K562 (cell line): ENCODE measurements around the gene CCDC9B. TPM values are rescaled to one million over a fixed set of nuclear protein-coding genes. Genes with fewer than 3 reads are reported as not detected.

ENCODE experiments used
- AFF1 ChIP-seq, 2 experiments: fragments of 450-650 bp; IDR thresholded peaks; 2 replicates each; pipeline ENCODE4 v1.6.1; 2018; ENCODE audit warnings: mild to moderate bottlenecking in 2 of 2, low read depth in 1 of 2; ENCODE audit not compliant: partially characterized antibody in 2 of 2
- ETV1 ChIP-seq: fragments of 450-650 bp; conservative IDR thresholded peaks from 2 replicates; pipeline ENCODE4 v1.6.1; 2016; ENCODE audit warnings: missing genetic modification characterization, control low read depth, low read depth, missing compliant biosample characterization
- HDGF ChIP-seq: fragments of 450-650 bp; IDR thresholded peaks from 2 replicates; pipeline ENCODE4 v1.6.1; 2016
- HNRNPK ChIP-seq: fragments of 200-400 bp; formaldehyde crosslinking; IDR thresholded peaks from one replicate; pipeline ENCODE4 v1.6.1; 2018; ENCODE audit warnings: mild to moderate bottlenecking, low read depth, low read length; ENCODE audit not compliant: poor library complexity, severe bottlenecking
- SREBF1 ChIP-seq: fragments of 150-350 bp; IDR thresholded peaks from 2 replicates; pipeline ENCODE4 v1.6.1; 2014; ENCODE audit warnings: antibody characterized with exemption, low read depth, low read length, borderline replicate concordance
- TCF7L2 ChIP-seq: fragments of 150-350 bp; IDR thresholded peaks from 2 replicates; pipeline ENCODE4 v1.6.1; 2016; ENCODE audit warnings: low read depth, mild to moderate bottlenecking, low read length, moderate library complexity
- YY1 ChIP-seq, 3 experiments: IDR thresholded peaks; 2 replicates each; pipeline ENCODE4 v1.6.1; 2011; ENCODE audit warnings: low read length in 2 of 3, mild to moderate bottlenecking in 2 of 3, moderate library complexity in 2 of 3, borderline replicate concordance in 1 of 3, control low read depth in 1 of 3, low read depth in 1 of 3; ENCODE audit not compliant: insufficient read depth in 3 of 3, insufficient replicate concordance in 2 of 3, control insufficient read depth in 1 of 3, insufficient read length in 1 of 3; ENCODE audit errors: extremely low read depth in 1 of 3
- ZNF212 ChIP-seq: fragments of 450-650 bp; formaldehyde crosslinking; IDR thresholded peaks from 2 replicates; pipeline ENCODE4 v1.4.0; 2020; ENCODE audit warnings: mild to moderate bottlenecking
- ZNF75A ChIP-seq: fragments of 450-650 bp; formaldehyde crosslinking; IDR thresholded peaks from 2 replicates; pipeline ENCODE4 v1.4.0; 2020; ENCODE audit warnings: mild to moderate bottlenecking
- ZSCAN32 ChIP-seq: fragments of 450-650 bp; formaldehyde crosslinking; IDR thresholded peaks from 2 replicates; pipeline ENCODE4 v1.4.0; 2020; ENCODE audit warnings: mild to moderate bottlenecking, moderate library complexity
- polyA plus RNA-seq, 8 experiments: library from polyadenylated mRNA; depleted of rRNA in 4 of 8; stranded (reverse) in 5 of 8; unstranded in 3 of 8; fragments of >200 nt; fragmentation: Nextera tagmentation in 2 of 8; fragmentation: Illumina TruSeq in 1 of 8; extraction: Ambion mirVana in 2 of 8; extraction: Trizol in 1 of 8; gene quantifications; 2 replicates each; pipeline versions ENCODE4 v1.2.1 to v1.2.3, GENCODE V29; 2011 to 2014; ENCODE audit warnings: inconsistent platforms in 1 of 8, missing spikeins in 1 of 8
- total RNA-seq, 7 experiments: library from RNA; depleted of rRNA in 6 of 7; stranded (reverse); fragments of >200 nt in 6 of 7; fragmentation: Illumina TruSeq in 2 of 7; extraction: Trizol in 2 of 7; gene quantifications; 2 replicates each; pipeline versions ENCODE4 v1.2.1 to v1.2.3, GENCODE V29; 2011 to 2021; ENCODE audit warnings: low replicate concordance in 1 of 7
- TF ChIP-seq, protein P1 (sequence below), 2 experiments: fragments of 450-650 bp in 1 of 2; sonication (generic) in 1 of 2; formaldehyde crosslinking in 1 of 2; IDR thresholded peaks; 2 replicates each; pipeline versions ENCODE4 v1.7.1 to v1.9.0; 2016 to 2022; ENCODE audit warnings: inconsistent platforms in 1 of 2, mild to moderate bottlenecking in 1 of 2, missing genetic modification reagents in 1 of 2
- TF ChIP-seq, protein P2 (sequence below): fragments of 450-650 bp; IDR thresholded peaks from 2 replicates; pipeline ENCODE4 v1.7.0; 2016; ENCODE audit warnings: borderline replicate concordance

The CCDC9B gene
- total and polyA plus RNA-seq, 9 of the 15 experiments (the other 6 are each of a cell fraction or from before 2014, with no cell fraction given), result 0.01 to 0.47 (median 0.15) TPM; not detected in 1

GRCh38 chr15:40330368-40330836, 10.3 kb downstream of the CCDC9B start (continued):
- TF ChIP-seq, protein P1, sequence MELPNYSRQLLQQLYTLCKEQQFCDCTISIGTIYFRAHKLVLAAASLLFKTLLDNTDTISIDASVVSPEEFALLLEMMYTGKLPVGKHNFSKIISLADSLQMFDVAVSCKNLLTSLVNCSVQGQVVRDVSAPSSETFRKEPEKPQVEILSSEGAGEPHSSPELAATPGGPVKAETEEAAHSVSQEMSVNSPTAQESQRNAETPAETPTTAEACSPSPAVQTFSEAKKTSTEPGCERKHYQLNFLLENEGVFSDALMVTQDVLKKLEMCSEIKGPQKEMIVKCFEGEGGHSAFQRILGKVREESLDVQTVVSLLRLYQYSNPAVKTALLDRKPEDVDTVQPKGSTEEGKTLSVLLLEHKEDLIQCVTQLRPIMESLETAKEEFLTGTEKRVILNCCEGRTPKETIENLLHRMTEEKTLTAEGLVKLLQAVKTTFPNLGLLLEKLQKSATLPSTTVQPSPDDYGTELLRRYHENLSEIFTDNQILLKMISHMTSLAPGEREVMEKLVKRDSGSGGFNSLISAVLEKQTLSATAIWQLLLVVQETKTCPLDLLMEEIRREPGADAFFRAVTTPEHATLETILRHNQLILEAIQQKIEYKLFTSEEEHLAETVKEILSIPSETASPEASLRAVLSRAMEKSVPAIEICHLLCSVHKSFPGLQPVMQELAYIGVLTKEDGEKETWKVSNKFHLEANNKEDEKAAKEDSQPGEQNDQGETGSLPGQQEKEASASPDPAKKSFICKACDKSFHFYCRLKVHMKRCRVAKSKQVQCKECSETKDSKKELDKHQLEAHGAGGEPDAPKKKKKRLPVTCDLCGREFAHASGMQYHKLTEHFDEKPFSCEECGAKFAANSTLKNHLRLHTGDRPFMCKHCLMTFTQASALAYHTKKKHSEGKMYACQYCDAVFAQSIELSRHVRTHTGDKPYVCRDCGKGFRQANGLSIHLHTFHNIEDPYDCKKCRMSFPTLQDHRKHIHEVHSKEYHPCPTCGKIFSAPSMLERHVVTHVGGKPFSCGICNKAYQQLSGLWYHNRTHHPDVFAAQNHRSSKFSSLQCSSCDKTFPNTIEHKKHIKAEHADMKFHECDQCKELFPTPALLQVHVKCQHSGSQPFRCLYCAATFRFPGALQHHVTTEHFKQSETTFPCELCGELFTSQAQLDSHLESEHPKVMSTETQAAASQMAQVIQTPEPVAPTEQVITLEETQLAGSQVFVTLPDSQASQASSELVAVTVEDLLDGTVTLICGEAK (IDR thresholded peaks at IDR 0.05), result 0 out of 2 replicates have a peak, but pooled peaks have one; percentile 13
- TF ChIP-seq, protein P1 (CRISPR knock-in tag; IDR thresholded peaks at IDR 0.05), result no peak
- TF ChIP-seq HNRNPK (no peak), ZNF212 (CRISPR knock-in tag) (no peak), YY1 (IDR thresholded peaks at IDR 0.05; ENCODE audit: borderline replicate concordance in 1 of 3, control insufficient read depth in 1 of 3, extremely low read depth in 1 of 3, insufficient read depth in 3 of 3, insufficient read length in 1 of 3, insufficient replicate concordance in 2 of 3, low read depth in 1 of 3, low read length in 2 of 3) (no peak), ZNF75A (CRISPR knock-in tag) (no peak), TCF7L2 (no peak), ZSCAN32 (CRISPR knock-in tag) (no peak), SREBF1 (no peak), HDGF (no peak), AFF1 (IDR thresholded peaks at IDR 0.05; ENCODE audit: low read depth in 1 of 2, partially characterized antibody in 2 of 2) (no peak), ETV1 (no peak)
- TF ChIP-seq, protein P2, sequence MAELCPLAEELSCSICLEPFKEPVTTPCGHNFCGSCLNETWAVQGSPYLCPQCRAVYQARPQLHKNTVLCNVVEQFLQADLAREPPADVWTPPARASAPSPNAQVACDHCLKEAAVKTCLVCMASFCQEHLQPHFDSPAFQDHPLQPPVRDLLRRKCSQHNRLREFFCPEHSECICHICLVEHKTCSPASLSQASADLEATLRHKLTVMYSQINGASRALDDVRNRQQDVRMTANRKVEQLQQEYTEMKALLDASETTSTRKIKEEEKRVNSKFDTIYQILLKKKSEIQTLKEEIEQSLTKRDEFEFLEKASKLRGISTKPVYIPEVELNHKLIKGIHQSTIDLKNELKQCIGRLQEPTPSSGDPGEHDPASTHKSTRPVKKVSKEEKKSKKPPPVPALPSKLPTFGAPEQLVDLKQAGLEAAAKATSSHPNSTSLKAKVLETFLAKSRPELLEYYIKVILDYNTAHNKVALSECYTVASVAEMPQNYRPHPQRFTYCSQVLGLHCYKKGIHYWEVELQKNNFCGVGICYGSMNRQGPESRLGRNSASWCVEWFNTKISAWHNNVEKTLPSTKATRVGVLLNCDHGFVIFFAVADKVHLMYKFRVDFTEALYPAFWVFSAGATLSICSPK, result no peak
